ENCODE measurements around the gene ZDHHC1. TPM values are rescaled to one million over a fixed set of nuclear protein-coding genes. Genes with fewer than 3 reads are reported as not detected.

The ZDHHC1 gene
- total RNA-seq, 8 experiments from 2014 or later: 3.4 to 14.6 (median 4.6) TPM

GRCh38 chr16:67392301-67393059 is 23.8 kb downstream of the ZDHHC1 start:
- in situ Hi-C loops (cut with MboI; ENCODE audit: low pct_unique_long_range_greater_than_20kb in 2 of 9, low sequenced_read_pairs in 9 of 9, unreplicated experiment in 9 of 9): no loop called here
- Histone ChIP-seq H3K27ac (peak overlapping the region; percentile 59 to 73), H3K4me1 (replicated peaks in 1 of 2) (peaks cover 52 to 63% of the 10 kb centered on the region in 2 donors), H3K4me3 (peak overlapping the region; percentile 33 to 51 (median 41))
- 40 to 100% (median 75%) methylated on average over 1 to 4 of the region's 18 CpGs; no CpG with 5 or more reads in 4 of the 10 experiments for WGBS, 10 experiments
- ATAC-seq (replicated peaks in 6 of 8): no peak

DNA sequence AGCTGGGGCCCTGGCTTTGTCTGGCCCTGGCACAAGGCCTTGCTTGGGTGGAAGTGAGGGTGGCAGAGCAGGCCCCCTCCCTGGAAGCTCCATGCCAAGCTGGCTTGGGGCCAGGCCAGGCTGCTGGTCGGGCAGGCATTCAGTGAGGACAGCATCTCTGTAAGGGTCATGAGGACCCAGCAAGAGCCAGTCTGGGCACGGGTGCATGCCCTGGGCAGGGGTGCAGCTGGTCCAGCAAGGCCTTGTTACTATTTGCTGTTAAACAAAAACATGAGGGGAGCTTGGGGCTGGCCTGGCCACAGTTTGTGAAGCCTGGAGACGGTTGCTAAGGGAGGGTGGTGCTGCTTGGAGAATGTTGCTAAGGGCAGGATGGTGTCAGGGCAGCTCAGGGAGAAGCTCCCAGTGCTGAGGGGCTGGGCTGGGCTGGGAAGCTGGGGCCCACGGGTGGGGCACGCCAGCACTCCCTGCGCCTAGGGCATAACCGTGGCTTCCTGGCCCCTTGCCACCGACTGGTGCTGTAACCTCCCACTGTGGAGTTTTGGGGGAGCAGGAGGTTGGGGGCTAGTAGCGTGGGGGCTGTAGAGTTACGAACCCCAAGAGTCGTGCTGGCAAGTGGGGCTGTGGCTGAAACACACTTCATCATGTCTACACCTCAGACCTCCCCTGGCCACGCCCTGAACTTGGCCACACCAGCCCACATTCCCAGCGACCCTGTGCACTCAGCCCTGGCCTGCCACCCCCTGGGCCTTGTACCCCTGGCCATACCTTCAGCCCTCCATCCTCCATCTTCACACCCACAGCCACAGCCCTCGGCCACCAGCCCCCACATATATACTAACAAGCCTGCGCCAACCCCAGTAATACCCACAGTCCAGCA is 24.6 kb downstream of the ZDHHC1 start:
- Histone ChIP-seq H3K4me1 (replicated peaks in 1 of 2) (peaks cover 44 to 56% of the 10 kb centered on the region in 2 donors), H3K27ac (peak overlapping the region; percentile 59 to 73), H3K4me3 (peak overlapping the region in 4 of 5 donors; percentile 33 to 51 (median 44))
- in situ Hi-C loops (cut with MboI; ENCODE audit: low pct_unique_long_range_greater_than_20kb in 2 of 9, low sequenced_read_pairs in 9 of 9, unreplicated experiment in 9 of 9): no loop called here
- WGBS, 10 experiments: 0 to 89% (median 66%) methylated on average over 1 to 5 of the region's 15 CpGs; no CpG with 5 or more reads in 4 of the 10 experiments
- ATAC-seq (replicated peaks in 6 of 8): peak in 7 of 8 experiments; percentile 7 to 50 (median 41)

DNA sequence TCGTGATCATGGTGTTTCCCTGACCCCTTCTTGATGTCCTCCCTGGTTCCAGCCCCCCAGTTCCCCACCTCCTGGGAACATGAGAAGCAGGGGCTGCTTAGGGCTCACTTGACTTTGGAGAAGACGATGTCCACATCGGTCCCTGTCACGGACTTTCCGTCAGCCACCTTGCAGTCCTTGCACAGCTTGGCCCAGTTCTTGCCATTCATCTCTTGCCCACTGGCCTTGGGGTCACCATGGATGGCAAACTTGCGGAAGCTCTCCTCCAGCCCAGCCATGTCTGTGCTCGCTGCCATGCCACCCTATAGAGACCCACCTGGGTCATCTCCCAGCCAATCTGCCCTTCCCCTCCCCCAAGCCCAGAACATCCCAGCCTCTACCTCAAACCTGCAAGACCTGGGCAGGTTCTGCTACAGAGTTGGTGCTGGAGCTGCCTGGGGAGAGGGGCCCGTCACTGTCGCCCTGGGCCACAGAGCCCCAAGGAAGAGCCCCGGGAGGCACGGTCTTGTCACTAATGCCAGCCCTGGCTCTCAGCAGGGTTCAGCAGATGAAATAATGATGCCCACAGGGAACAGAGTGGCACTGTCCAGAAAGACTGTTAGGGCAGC is 25.4 kb downstream of the ZDHHC1 start:
- no peak overlapping the region for H3K4me3 ChIP-seq
- ATAC-seq (replicated peaks in 6 of 8): no peak
- in situ Hi-C loops (cut with MboI; ENCODE audit: low pct_unique_long_range_greater_than_20kb in 2 of 9, low sequenced_read_pairs in 9 of 9, unreplicated experiment in 9 of 9): no loop called here
- peaks cover 40 to 55% of the 10 kb centered on the region in 2 donors for H3K4me1 ChIP-seq (replicated peaks in 1 of 2)
- 86 to 100% (median 96%) methylated on average over 1 to 6 of the region's 11 CpGs; no CpG with 5 or more reads in 5 of the 10 experiments for WGBS, 10 experiments
- H3K27ac ChIP-seq: no peak overlapping the region

- WGBS, 10 experiments: 76 to 100% (median 93%) methylated on average over 2 to 12 of the region's 27 CpGs; no CpG with 5 or more reads in 3 of the 10 experiments
- no peak for ATAC-seq (replicated peaks in 6 of 8)
- H3K4me3 ChIP-seq: no peak overlapping the region
- H3K27ac ChIP-seq: no peak overlapping the region
- peaks cover 33 to 47% of the 10 kb centered on the region in 2 donors for H3K4me1 ChIP-seq (replicated peaks in 1 of 2)
- in situ Hi-C loops (cut with MboI; ENCODE audit: low pct_unique_long_range_greater_than_20kb in 2 of 9, low sequenced_read_pairs in 9 of 9, unreplicated experiment in 9 of 9): no loop called here
Observed at GRCh38 chr16:67389911-67390815, 26.1 kb downstream of the ZDHHC1 start.

DNA sequence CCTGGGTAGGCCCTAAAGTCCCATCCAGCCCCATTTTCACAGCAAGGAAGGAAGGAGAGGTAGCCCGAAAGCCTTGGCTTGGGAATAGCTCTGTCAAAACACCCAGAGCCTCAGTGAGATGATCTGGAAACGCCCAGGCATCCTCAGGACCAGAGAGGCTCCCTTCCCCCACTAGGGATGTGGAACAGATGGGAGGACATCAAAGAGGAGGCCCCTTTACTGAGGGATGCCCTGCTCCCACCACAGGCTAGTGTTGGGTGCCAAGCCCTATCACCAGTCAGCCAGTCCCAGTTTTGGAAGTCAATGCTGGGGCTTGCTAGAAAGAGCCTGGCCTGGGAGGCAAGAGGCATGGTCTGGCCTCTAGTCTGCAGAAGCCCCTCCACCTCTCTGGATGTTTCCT is 27.7 kb downstream of the ZDHHC1 start:
- Histone ChIP-seq H3K27ac (no peak overlapping the region), H3K4me1 (replicated peaks in 1 of 2) (peaks cover 28 to 32% of the 10 kb centered on the region in 2 donors), H3K4me3 (no peak overlapping the region)
- WGBS, 10 experiments: 83 to 100% (median 92%) methylated on average over 1 to 2 of the region's 2 CpGs; no CpG with 5 or more reads in 7 of the 10 experiments
- no peak for ATAC-seq (replicated peaks in 6 of 8)
- in situ Hi-C loops (cut with MboI; ENCODE audit: low pct_unique_long_range_greater_than_20kb in 2 of 9, low sequenced_read_pairs in 9 of 9, unreplicated experiment in 9 of 9): no loop called here

DNA sequence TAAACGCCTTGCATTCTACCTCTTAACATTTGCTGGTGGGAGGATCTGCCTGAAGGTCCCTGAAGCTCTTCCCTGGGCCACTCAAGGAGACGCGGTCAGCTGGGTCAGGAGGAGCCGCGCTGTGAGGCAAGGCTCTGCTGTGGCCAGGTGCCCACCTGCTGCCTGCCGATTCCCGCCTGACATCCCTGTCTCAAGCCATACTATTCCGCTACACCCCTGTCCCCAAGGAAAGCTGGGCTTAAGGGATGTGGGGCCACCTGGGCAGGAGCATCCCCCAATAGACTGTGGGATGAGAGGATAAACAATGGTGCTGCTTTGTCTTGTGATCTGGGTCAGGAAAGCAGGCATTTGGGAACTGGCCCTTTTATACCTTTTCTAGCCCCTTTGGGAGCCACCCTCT is 28.1 kb downstream of the ZDHHC1 start:
- peaks cover 29 to 30% of the 10 kb centered on the region in 2 donors for H3K4me1 ChIP-seq (replicated peaks in 1 of 2)
- no peak for ATAC-seq (replicated peaks in 6 of 8)
- 90 to 96% (median 94%) methylated on average over 3 to 4 of the region's 8 CpGs; no CpG with 5 or more reads in 6 of the 10 experiments for WGBS, 10 experiments
- no peak overlapping the region for H3K27ac ChIP-seq
- in situ Hi-C loops (cut with MboI; ENCODE audit: low pct_unique_long_range_greater_than_20kb in 2 of 9, low sequenced_read_pairs in 9 of 9, unreplicated experiment in 9 of 9): no loop called here
- H3K4me3 ChIP-seq: no peak overlapping the region

GRCh38 chr16:67387479-67388079 is 28.7 kb downstream of the ZDHHC1 start:
- H3K4me3 ChIP-seq: no peak overlapping the region
- in situ Hi-C loops (cut with MboI; ENCODE audit: low pct_unique_long_range_greater_than_20kb in 2 of 9, low sequenced_read_pairs in 9 of 9, unreplicated experiment in 9 of 9): no loop called here
- no peak overlapping the region for H3K27ac ChIP-seq
- WGBS, 10 experiments: 17 to 100% (median 68%) methylated on average over 1 to 4 of the region's 8 CpGs; no CpG with 5 or more reads in 2 of the 10 experiments
- no peak for ATAC-seq (replicated peaks in 6 of 8)
- peaks cover 25 to 29% of the 10 kb centered on the region in 2 donors for H3K4me1 ChIP-seq (replicated peaks in 1 of 2)

GRCh38 chr16:67386861-67387455 is 29.3 kb downstream of the ZDHHC1 start:
- no peak overlapping the region for H3K4me3 ChIP-seq
- ATAC-seq (replicated peaks in 6 of 8): no peak
- in situ Hi-C loops (cut with MboI; ENCODE audit: low pct_unique_long_range_greater_than_20kb in 2 of 9, low sequenced_read_pairs in 9 of 9, unreplicated experiment in 9 of 9): no loop called here
- 44 to 100% (median 83%) methylated on average over 1 to 5 of the region's 5 CpGs; no CpG with 5 or more reads in 5 of the 10 experiments for WGBS, 10 experiments
- peaks cover 19 to 23% of the 10 kb centered on the region in 2 donors for H3K4me1 ChIP-seq (replicated peaks in 1 of 2)
- H3K27ac ChIP-seq: no peak overlapping the region

DNA sequence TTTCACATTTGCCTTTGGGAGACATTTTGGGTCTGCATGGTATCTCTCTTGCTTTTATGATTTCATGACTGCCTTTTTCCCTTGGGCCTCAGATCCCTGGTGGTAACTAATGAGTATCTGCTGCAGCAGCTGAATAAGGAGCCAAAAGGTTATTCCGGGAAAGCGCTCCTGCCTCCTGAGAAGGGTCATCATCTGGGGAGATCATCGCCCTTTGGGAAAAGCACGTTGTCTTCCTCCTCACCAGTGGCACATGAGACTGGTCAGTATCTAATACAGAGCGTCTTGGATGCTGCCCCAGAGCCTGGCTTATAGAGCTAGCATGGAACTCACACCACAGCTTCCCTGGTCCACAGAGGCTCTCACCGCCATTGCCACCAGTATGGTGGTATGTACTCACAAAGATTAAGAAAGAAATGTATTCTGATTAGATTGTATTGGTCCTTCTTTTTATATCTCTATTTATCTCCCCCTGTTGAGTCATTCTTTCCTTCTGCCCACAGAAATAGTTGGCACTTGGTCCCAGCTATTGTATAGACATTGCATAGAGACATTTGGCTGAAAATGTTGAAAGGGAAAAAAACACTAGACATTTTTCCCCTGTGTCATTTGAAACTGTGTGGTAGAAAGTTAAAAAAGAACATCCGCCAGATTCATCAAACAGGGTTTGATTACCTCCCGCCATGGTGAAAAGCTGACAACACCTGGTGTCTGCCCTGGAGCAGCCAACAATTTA is 31.3 kb downstream of the ZDHHC1 start:
- ATAC-seq (replicated peaks in 6 of 8): peak in 1 of 8 experiments; percentile 28
- Histone ChIP-seq H3K27ac (no peak overlapping the region), H3K4me3 (no peak overlapping the region), H3K4me1 (replicated peaks in 1 of 2) (peaks cover 8 to 13% of the 10 kb centered on the region in 2 donors)
- in situ Hi-C loops (cut with MboI; ENCODE audit: low pct_unique_long_range_greater_than_20kb in 2 of 9, low sequenced_read_pairs in 9 of 9, unreplicated experiment in 9 of 9): no loop called here
- 53 to 100% (median 83%) methylated on average over 2 to 7 of the region's 8 CpGs for WGBS, 10 experiments

DNA sequence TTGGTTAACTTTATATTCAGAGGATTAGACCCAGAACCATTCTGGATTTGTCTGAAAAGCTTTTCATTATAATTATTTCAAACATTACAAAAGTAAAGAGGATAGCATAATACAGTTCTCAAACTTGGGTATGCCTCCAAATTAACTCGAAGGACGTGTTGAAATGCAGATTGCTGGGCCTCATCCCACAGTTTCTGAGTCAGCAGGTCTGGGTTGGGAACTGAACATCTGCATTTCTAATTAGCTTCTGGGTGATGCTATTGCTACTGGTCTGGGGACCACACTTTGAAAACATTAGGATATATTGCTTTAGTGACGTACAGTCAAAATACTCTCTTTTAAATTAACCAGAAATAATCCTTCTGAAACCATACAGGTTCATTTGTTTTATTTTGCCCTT is 33.0 kb downstream of the ZDHHC1 start:
- ATAC-seq (replicated peaks in 6 of 8): peak in 2 of 8 experiments; percentile 46 to 52
- 8 to 94% (median 62%) methylated on average over 1 to 3 of the region's 3 CpGs; no CpG with 5 or more reads in 1 of the 10 experiments for WGBS, 10 experiments
- in situ Hi-C loops (cut with MboI; ENCODE audit: low pct_unique_long_range_greater_than_20kb in 2 of 9, low sequenced_read_pairs in 9 of 9, unreplicated experiment in 9 of 9): no loop called here
- H3K4me3 ChIP-seq: no peak overlapping the region
- H3K4me1 ChIP-seq (replicated peaks in 1 of 2): peaks cover 11 to 13% of the 10 kb centered on the region in 2 donors
- no peak overlapping the region for H3K27ac ChIP-seq

GRCh38 chr16:67378642-67379041 is 37.6 kb downstream of the ZDHHC1 start:
- in situ Hi-C loops (cut with MboI; ENCODE audit: low pct_unique_long_range_greater_than_20kb in 2 of 9, low sequenced_read_pairs in 9 of 9, unreplicated experiment in 9 of 9): no loop called here
- Histone ChIP-seq H3K27ac (no peak overlapping the region), H3K4me3 (no peak overlapping the region), H3K4me1 (replicated peaks in 1 of 2) (peaks cover 2 to 6% of the 10 kb centered on the region in 2 donors)
- peak in 1 of 8 experiments; percentile 17 for ATAC-seq (replicated peaks in 6 of 8)
- 0 to 60% (median 40%) methylated on average over 1 of the region's 1 CpG; no CpG with 5 or more reads in 2 of the 10 experiments for WGBS, 10 experiments
